ENCODE measurements around the gene STMN3. TPM values are rescaled to one million over a fixed set of nuclear protein-coding genes. Genes with fewer than 3 reads are reported as not detected.

The STMN3 gene
- total and polyA plus RNA-seq, 10 of the 15 experiments (the other 5 are each of a cell fraction or from before 2014, with no cell fraction given): 0.09 to 3.6 (median 1.4) TPM; not detected in 1

DNA sequence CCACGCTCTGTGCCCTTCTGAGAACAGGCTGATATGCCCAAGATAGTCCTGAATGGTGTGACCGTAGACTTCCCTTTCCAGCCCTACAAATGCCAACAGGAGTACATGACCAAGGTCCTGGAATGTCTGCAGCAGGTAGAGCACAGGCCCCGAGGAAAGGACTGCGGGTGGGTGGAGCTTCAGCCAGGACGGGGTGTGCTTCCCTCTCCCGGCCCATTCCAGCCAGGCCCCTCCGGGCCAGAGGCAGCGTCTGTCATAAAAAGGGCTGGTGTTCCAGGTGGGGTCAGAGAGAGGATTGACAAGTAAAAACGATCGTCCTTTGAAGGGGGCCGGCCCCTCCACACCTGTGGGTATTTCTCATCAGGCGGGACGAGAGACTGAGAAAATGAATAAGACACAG is 6.1 kb upstream of the STMN3 start (continued):
- TF ChIP-seq NR2C2 (IDR thresholded peaks at IDR 0.05; ENCODE audit: borderline replicate concordance, control insufficient read depth, insufficient read length, low read depth): no peak
- no peak for TF ChIP-seq EP300 (IDR thresholded peaks at IDR 0.05; ENCODE audit: borderline replicate concordance in 1 of 2, control insufficient read depth in 1 of 2, low read depth in 2 of 2, low read length in 2 of 2)

DNA sequence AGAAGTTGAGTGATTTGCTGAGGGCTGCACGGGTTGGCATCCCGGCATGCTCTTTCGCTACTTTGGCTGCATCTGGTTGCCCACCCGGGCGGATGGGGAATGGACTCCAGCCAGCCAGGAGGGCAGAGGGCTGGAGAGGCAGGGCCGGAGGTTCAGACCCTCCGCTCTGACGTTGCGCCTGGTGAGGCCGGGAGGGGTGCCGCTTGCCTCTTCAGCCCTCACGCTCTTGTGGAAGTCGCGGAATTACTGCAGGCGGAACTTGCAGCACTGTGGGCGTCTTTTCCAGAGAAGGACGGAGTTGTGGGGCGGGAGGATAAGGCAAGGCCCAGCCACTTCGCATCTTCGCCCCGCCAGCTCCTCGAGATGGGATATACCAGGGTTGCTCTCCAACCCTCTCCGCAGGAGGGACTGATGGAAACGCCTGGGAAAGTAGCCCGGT is 5.5 kb upstream of the STMN3 start:
- peaks cover 10% of the 10 kb centered on the region for H3K79me2 ChIP-seq (ENCODE audit: control insufficient read depth, insufficient read depth, low read length)
- CTCF ChIA-PET: interaction anchor here (0.7 to 2.2 kb wide), 9 partner anchors 11 to 380 kb away, joined by 3 to 10 read pairs (median 4); partner anchors contain the start of genes ARFRP1, PTK6, TPD52L2 and ZGPAT
- H3K4me1 ChIP-seq (ENCODE audit: control insufficient read depth, insufficient read depth, low read length): peaks cover 8% of the 10 kb centered on the region
- H3K4me3 ChIP-seq: peak overlapping the region; percentile 93
- peak overlapping the region; percentile 98 for H2AFZ ChIP-seq (ENCODE audit: control insufficient read depth, low read depth, low read length)
- DNase-seq (ENCODE audit: low read depth, low spot score): no peak
- TF ChIP-seq ESRRA (IDR thresholded peaks at IDR 0.05; ENCODE audit: low read length): no peak
- no peak for TF ChIP-seq ZNF217 (IDR thresholded peaks at IDR 0.05)
- no peak for TF ChIP-seq NRF1 (conservative IDR thresholded peaks at IDR 0.05; ENCODE audit: low read depth, low read length)
- TF ChIP-seq, protein P1, sequence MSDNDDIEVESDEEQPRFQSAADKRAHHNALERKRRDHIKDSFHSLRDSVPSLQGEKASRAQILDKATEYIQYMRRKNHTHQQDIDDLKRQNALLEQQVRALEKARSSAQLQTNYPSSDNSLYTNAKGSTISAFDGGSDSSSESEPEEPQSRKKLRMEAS (IDR thresholded peaks at IDR 0.05; ENCODE audit: low read depth, low read length): no peak
- TF ChIP-seq CBFB (IDR thresholded peaks at IDR 0.05; ENCODE audit: low read depth): no peak
- TF ChIP-seq, protein P2, sequence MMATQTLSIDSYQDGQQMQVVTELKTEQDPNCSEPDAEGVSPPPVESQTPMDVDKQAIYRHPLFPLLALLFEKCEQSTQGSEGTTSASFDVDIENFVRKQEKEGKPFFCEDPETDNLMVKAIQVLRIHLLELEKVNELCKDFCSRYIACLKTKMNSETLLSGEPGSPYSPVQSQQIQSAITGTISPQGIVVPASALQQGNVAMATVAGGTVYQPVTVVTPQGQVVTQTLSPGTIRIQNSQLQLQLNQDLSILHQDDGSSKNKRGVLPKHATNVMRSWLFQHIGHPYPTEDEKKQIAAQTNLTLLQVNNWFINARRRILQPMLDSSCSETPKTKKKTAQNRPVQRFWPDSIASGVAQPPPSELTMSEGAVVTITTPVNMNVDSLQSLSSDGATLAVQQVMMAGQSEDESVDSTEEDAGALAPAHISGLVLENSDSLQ (IDR thresholded peaks at IDR 0.05): no peak
- TF ChIP-seq RB1 (IDR thresholded peaks at IDR 0.05; ENCODE audit: borderline replicate concordance): no peak
- peak; percentile 51 for ATAC-seq
- FAIRE-seq: no peak
- H3K4me2 ChIP-seq (ENCODE audit: control insufficient read depth, insufficient read depth): peak overlapping the region; percentile 46
- POLR2A ChIA-PET: interaction anchor here (0.8 to 1.5 kb wide), 6 partner anchors 7 to 297 kb away, joined by 3 to 13 read pairs (median 4); partner anchors contain the start of genes GMEB2, HELZ2, PTK6 and UCKL1
- H3K36me3 ChIP-seq (ENCODE audit: control insufficient read depth in 2 of 2, insufficient read depth in 2 of 2, low read length in 1 of 2): peaks cover 0 to 6% of the 10 kb centered on the region in 2 experiments; a peak in 2 of 4 replicates
- no TSS peak for BruUV-seq (replicated peaks)
- peak overlapping the region; percentile 78 for H3K9ac ChIP-seq (ENCODE audit: control insufficient read depth, insufficient read depth, low read length)
- RAD21 ChIA-PET (ENCODE audit: unreplicated experiment): interaction anchor here (0.8 to 1.5 kb wide), 8 partner anchors 10 to 206 kb away, joined by 3 to 24 read pairs (median 4); partner anchors contain the start of genes ARFRP1, LIME1, PTK6 and TPD52L2
- no peaks in the 10 kb centered on the region for H3K9me3 ChIP-seq (replicated peaks; ENCODE audit: control insufficient read depth, insufficient read depth, low read length)
- peaks cover 0 to 7% of the 10 kb centered on the region in 2 experiments; a peak in 1 of 4 replicates for H3K27me3 ChIP-seq (replicated peaks in 1 of 2; ENCODE audit: control insufficient read depth in 2 of 2, insufficient read depth in 2 of 2, low read length in 1 of 2)
- H4K20me1 ChIP-seq (ENCODE audit: control insufficient read depth, insufficient read depth): no peaks in the 10 kb centered on the region
- in situ Hi-C loops (cut with MboI) (no loop called here), intact Hi-C loops (cut with micrococcal nuclease; ENCODE audit: unreplicated experiment) (no loop called here)
- H3K27ac ChIP-seq (ENCODE audit: control insufficient read depth, insufficient read depth): peak overlapping the region; percentile 84
- WGBS (ENCODE audit: insufficient coverage, insufficient replicate concordance, low lambda C conversion rate, missing lambda C conversion rate): 8% methylated on average over 25 of the region's 25 CpGs
- SMC1A ChIA-PET (ENCODE audit: uncharacterized antibody, unreplicated experiment): interaction anchor here (1.0 to 1.8 kb wide), 3 partner anchors 17 to 207 kb away, joined by 3 to 13 read pairs (median 7); partner anchors contain the start of genes PTK6 and TPD52L2
